Smooth muscle cell (in vitro differentiated cells): ENCODE results near the gene PDIA6. TPM values are rescaled to one million over a fixed set of nuclear protein-coding genes. Genes with fewer than 3 reads are reported as not detected.

Source experiments
- DNase-seq: peaks from one replicate; lab custom pipeline; 2025; ENCODE audit not compliant: unreplicated experiment; lab: John Stamatoyannopoulos, UW
- H2AFZ ChIP-seq: fragments of 200-600 bp; sonication (generic); 2 replicates; pipeline ENCODE4 v1.6.0; 2016; ENCODE audit warnings: antibody characterized with exemption, low read depth, mild to moderate bottlenecking
- H3F3A ChIP-seq: fragments of 200-600 bp; sonication (generic); 2 replicates; pipeline ENCODE4 v1.6.0; 2017; ENCODE audit warnings: antibody characterized with exemption, low read depth
- H3K27ac ChIP-seq: fragments of 200-600 bp; sonication (generic); 2 replicates; pipeline ENCODE4 v1.5.1; 2016; ENCODE audit warnings: low read depth, mild to moderate bottlenecking
- H3K27me3 ChIP-seq: fragments of 200-600 bp; sonication (generic); 2 replicates; pipeline ENCODE4 v1.6.1; 2016; ENCODE audit warnings: low read depth, mild to moderate bottlenecking
- H3K36me3 ChIP-seq: fragments of 200-600 bp; sonication (generic); 2 replicates; pipeline ENCODE4 v1.5.1; 2016; ENCODE audit warnings: low read depth
- H3K4me1 ChIP-seq: fragments of 200-600 bp; sonication (generic); 2 replicates; pipeline ENCODE4 v1.5.1; 2016; ENCODE audit warnings: low read depth
- H3K4me2 ChIP-seq: fragments of 200-600 bp; sonication (generic); 2 replicates; pipeline ENCODE4 v1.6.0; 2016; ENCODE audit warnings: mild to moderate bottlenecking
- H3K4me3 ChIP-seq: fragments of 200-600 bp; sonication (generic); 2 replicates; pipeline ENCODE4 v1.5.1; 2016; ENCODE audit warnings: mild to moderate bottlenecking
- H3K79me2 ChIP-seq: fragments of 200-600 bp; sonication (generic); 2 replicates; pipeline ENCODE4 v1.6.0; 2016; ENCODE audit warnings: low read depth, mild to moderate bottlenecking
- H3K9ac ChIP-seq: fragments of 200-600 bp; sonication (generic); 2 replicates; pipeline ENCODE4 v1.6.0; 2016; ENCODE audit warnings: low read depth
- H3K9me3 ChIP-seq: fragments of 200-600 bp; sonication (generic); replicated peaks from 2 replicates; pipeline ENCODE4 v1.5.1; 2016; ENCODE audit warnings: low read depth
- H4K20me1 ChIP-seq: fragments of 200-600 bp; sonication (generic); 2 replicates; pipeline ENCODE4 v1.6.0; 2016; ENCODE audit warnings: low read depth
- WGBS: methylation state at CpG from one replicate; pipeline ENCODE4 v1.1.7; 2016; ENCODE audit warnings: low lambda C conversion rate; 5-methylcytosine and 5-hydroxymethylcytosine counted together
- polyA plus RNA-seq: library from polyadenylated mRNA; unstranded; fragments of >200 nt; fragmentation: Nextera tagmentation; extraction: Ambion mirVana; gene quantifications from 2 replicates; pipeline ENCODE4 v1.2.1, GENCODE V29; 2016
- total RNA-seq: library from RNA; depleted of rRNA; stranded (reverse); fragments of >200 nt; gene quantifications from 2 replicates; pipeline ENCODE4 v1.2.3, GENCODE V29; 2014
- TF ChIP-seq, protein P1 (sequence below): fragments of 200-600 bp; sonication (generic); IDR thresholded peaks from 2 replicates; pipeline ENCODE4 v1.5.1; 2017; ENCODE audit warnings: borderline replicate concordance, mild to moderate bottlenecking, antibody characterized with exemption; ENCODE audit not compliant: insufficient read depth, poor library complexity, severe bottlenecking

Gene PDIA6
- total and polyA plus RNA-seq, 2 experiments from 2014 or later = 360 to 671 TPM

DNA sequence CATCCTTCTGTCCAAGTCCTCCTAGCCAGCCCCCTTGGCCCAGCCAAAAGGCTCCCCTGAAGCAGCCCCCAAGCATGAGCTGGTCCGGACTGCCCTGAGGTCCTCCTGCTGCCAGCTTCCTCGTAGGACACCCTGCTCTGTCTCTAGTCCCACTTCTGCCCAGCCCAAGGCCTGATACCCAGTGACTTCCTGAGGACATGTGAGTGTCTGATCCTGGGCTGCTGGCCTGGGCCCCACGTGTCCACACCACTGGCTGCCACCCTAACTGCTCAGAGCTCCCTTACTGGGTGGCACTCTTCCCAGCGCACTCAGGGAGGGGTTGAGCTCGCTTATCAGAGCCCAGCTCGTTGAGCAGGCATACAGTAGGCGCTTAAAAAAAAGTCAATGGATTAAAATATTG is 34.4 kb upstream of the PDIA6 start:
- TF ChIP-seq, protein P1, sequence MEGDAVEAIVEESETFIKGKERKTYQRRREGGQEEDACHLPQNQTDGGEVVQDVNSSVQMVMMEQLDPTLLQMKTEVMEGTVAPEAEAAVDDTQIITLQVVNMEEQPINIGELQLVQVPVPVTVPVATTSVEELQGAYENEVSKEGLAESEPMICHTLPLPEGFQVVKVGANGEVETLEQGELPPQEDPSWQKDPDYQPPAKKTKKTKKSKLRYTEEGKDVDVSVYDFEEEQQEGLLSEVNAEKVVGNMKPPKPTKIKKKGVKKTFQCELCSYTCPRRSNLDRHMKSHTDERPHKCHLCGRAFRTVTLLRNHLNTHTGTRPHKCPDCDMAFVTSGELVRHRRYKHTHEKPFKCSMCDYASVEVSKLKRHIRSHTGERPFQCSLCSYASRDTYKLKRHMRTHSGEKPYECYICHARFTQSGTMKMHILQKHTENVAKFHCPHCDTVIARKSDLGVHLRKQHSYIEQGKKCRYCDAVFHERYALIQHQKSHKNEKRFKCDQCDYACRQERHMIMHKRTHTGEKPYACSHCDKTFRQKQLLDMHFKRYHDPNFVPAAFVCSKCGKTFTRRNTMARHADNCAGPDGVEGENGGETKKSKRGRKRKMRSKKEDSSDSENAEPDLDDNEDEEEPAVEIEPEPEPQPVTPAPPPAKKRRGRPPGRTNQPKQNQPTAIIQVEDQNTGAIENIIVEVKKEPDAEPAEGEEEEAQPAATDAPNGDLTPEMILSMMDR = no peak

DNA sequence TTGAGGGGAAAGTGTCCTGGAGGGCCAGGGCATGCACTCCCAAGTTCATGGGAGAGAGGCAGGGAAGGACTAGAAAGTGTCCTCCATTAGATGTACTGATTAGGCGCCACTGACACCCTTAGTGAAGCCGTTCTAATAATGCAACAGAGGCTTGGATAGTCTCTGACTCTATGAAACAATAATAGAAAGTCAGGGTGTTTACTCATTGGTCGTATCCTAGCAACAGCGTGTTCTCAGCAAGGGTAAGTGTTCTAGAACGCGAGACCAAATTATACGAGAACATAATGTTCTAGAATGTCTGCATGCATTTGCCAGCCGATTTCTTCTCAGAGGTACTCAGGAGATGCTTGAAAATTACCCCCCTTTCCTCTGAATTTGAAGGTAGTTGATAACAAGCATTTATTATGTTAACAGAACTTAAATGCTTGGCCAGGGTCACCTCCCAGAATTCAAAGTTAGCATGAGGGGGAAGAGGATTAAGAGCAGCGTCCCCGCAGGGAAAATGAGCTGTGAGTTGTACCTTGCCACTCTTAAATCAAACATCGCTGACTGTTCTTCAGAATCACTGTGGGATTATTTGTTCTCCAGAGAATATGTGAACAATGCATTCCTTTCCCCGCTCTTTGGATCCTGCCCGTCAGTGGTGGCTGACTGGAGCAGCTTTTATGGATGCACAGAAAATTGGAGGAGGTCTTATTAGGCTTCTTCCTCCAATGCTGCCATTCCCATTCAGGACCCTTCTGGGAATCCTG is 33.7 kb upstream of the PDIA6 start:
- TF ChIP-seq, protein P1 = no peak
- WGBS = 87% methylated on average over 13 of the region's 13 CpGs
- Histone ChIP-seq H3K4me1 (no peaks in the 10 kb centered on the region), H3K79me2 (no peaks in the 10 kb centered on the region), H2AFZ (no peak overlapping the region), H3K36me3 (no peaks in the 10 kb centered on the region), H4K20me1 (no peaks in the 10 kb centered on the region), H3K9ac (no peak overlapping the region), H3K4me3 (no peak overlapping the region), H3F3A (no peaks in the 10 kb centered on the region), H3K27me3 (no peaks in the 10 kb centered on the region), H3K4me2 (no peak overlapping the region), H3K9me3 (no peaks in the 10 kb centered on the region), H3K27ac (no peak overlapping the region)
- no peak for DNase-seq

More for the DNA sequence above, 34.4 kb upstream of the PDIA6 start:
- no peak overlapping the region for H3K9ac ChIP-seq
- no peaks in the 10 kb centered on the region for H3K79me2 ChIP-seq
- H2AFZ ChIP-seq = no peak overlapping the region
- WGBS = 92% methylated on average over 7 of the region's 7 CpGs
- H3K27ac ChIP-seq = no peak overlapping the region
- H3K4me1 ChIP-seq = no peaks in the 10 kb centered on the region
- H3K4me3 ChIP-seq = no peak overlapping the region
- H3K36me3 ChIP-seq = no peaks in the 10 kb centered on the region
- no peak overlapping the region for H3K4me2 ChIP-seq
- H3K27me3 ChIP-seq = no peaks in the 10 kb centered on the region
- no peaks in the 10 kb centered on the region for H3F3A ChIP-seq
- DNase-seq = no peak
- no peaks in the 10 kb centered on the region for H3K9me3 ChIP-seq
- H4K20me1 ChIP-seq = no peaks in the 10 kb centered on the region

DNA sequence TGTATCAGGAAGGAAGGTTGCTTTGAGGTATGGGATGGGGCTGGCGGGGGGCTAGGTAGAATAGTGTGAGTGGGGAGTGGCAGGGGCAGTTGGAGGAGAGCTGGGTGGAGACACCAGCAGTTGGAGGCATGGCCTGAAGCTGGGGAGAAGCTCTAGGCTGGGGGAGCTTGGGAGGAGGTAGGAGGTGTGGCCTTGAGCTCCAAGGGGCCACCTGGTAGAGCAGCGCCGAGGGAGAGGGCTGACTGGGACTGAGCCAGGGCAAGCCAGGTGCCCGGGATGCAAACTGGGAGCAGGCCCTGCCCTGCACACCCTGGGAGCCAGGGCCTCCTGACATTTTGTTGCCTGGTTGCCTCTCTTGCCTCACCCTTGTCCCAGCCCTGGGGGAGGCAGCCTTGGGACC is 33.1 kb upstream of the PDIA6 start:
- Histone ChIP-seq H3K9me3 (no peaks in the 10 kb centered on the region), H3K9ac (no peak overlapping the region), H2AFZ (no peak overlapping the region), H4K20me1 (no peaks in the 10 kb centered on the region), H3K27me3 (no peaks in the 10 kb centered on the region), H3K27ac (no peak overlapping the region), H3K79me2 (no peaks in the 10 kb centered on the region), H3K36me3 (no peaks in the 10 kb centered on the region), H3K4me3 (no peak overlapping the region), H3K4me1 (no peaks in the 10 kb centered on the region), H3K4me2 (no peak overlapping the region), H3F3A (no peaks in the 10 kb centered on the region)
- DNase-seq = no peak
- 85% methylated on average over 4 of the region's 4 CpGs for WGBS
- TF ChIP-seq, protein P1 = no peak

DNA sequence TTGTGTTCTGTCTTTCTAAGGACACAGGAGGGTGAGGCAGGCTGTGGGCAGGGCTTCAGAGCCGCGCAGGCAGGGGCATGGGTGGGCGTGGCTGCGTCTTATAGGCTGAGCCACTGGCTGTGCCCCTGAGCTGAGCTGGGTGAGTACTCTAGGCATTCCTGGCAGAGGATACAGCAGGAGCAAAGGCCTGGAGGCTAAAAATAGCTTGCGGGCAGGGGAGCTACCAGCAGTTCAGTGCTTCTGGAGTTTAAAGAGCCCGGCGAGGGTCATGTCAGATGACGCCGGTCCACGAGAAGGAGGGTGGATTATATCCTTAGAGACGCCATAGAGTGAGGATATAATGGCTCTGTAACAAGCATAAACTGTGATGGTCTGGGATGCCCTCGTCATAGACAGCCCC is 31.5 kb upstream of the PDIA6 start:
- Histone ChIP-seq H2AFZ (peak overlapping the region; percentile 35), H3K4me1 (no peaks in the 10 kb centered on the region), H3K9ac (no peak overlapping the region), H3K4me2 (peak overlapping the region; percentile 48), H4K20me1 (no peaks in the 10 kb centered on the region), H3K4me3 (no peak overlapping the region), H3K9me3 (no peaks in the 10 kb centered on the region), H3K27ac (no peak overlapping the region), H3K79me2 (no peaks in the 10 kb centered on the region), H3K27me3 (no peaks in the 10 kb centered on the region), H3F3A (no peaks in the 10 kb centered on the region), H3K36me3 (no peaks in the 10 kb centered on the region)
- peak; percentile 15 for DNase-seq
- 10% methylated on average over 12 of the region's 12 CpGs for WGBS
- TF ChIP-seq, protein P1 = no peak
